Hepatocyte (in vitro differentiated cells): ENCODE data around the gene TMF1. TPM values are rescaled to one million over a fixed set of nuclear protein-coding genes. Genes with fewer than 3 reads are reported as not detected.

Experiments used
- DNase-seq: peaks from one replicate; pipeline ENCODE4 v3.0.0-alpha.2; 2016; ENCODE audit warnings: low spot score
- H2AFZ ChIP-seq: fragments of 200-600 bp; sonication (generic); 2 replicates; pipeline ENCODE4 v1.6.0; 2016; ENCODE audit warnings: antibody characterized with exemption, mild to moderate bottlenecking
- H3K27ac ChIP-seq: fragments of 200-600 bp; sonication (generic); 2 replicates; pipeline ENCODE4 v1.5.1; 2016; ENCODE audit warnings: mild to moderate bottlenecking
- H3K27me3 ChIP-seq: fragments of 200-600 bp; sonication (generic); 2 replicates; pipeline ENCODE4 v1.6.1; 2016
- H3K36me3 ChIP-seq: fragments of 200-600 bp; sonication (generic); replicated peaks from 2 replicates; pipeline ENCODE4 v1.5.1; 2016; ENCODE audit warnings: low read depth; ENCODE audit not compliant: insufficient read depth
- H3K4me1 ChIP-seq: fragments of 200-600 bp; sonication (generic); 2 replicates; pipeline ENCODE4 v1.5.1; 2016; ENCODE audit warnings: mild to moderate bottlenecking, moderate library complexity; ENCODE audit not compliant: insufficient read depth
- H3K4me2 ChIP-seq: fragments of 200-600 bp; sonication (generic); 2 replicates; pipeline ENCODE4 v1.6.0; 2016
- H3K4me3 ChIP-seq: fragments of 200-600 bp; sonication (generic); 2 replicates; pipeline ENCODE4 v1.5.1; 2016; ENCODE audit warnings: mild to moderate bottlenecking
- H3K79me2 ChIP-seq: fragments of 200-600 bp; sonication (generic); 2 replicates; pipeline ENCODE4 v1.6.0; 2017; ENCODE audit warnings: mild to moderate bottlenecking
- H3K9me2 ChIP-seq: fragments of 200-600 bp; sonication (generic); replicated peaks from 2 replicates; pipeline ENCODE4 v1.6.0; 2017; ENCODE audit warnings: mild to moderate bottlenecking; ENCODE audit not compliant: insufficient read depth
- H3K9me3 ChIP-seq: fragments of 200-600 bp; sonication (generic); 2 replicates; pipeline ENCODE4 v1.5.1; 2016; ENCODE audit warnings: low read depth, mild to moderate bottlenecking
- H4K20me1 ChIP-seq: fragments of 200-600 bp; sonication (generic); 2 replicates; pipeline ENCODE4 v1.6.0; 2016; ENCODE audit warnings: mild to moderate bottlenecking; ENCODE audit not compliant: insufficient read depth, poor library complexity, severe bottlenecking
- EZH2 ChIP-seq: fragments of 200-600 bp; sonication (generic); IDR thresholded peaks from 2 replicates; pipeline ENCODE4 v1.6.1; 2016; ENCODE audit warnings: antibody characterized with exemption, mild to moderate bottlenecking, borderline replicate concordance
- EZH2phosphoT487 ChIP-seq: fragments of 200-600 bp; sonication (generic); IDR thresholded peaks from one replicate; pipeline ENCODE4 v1.6.1; 2018; ENCODE audit warnings: antibody characterized with exemption, mild to moderate bottlenecking, low read depth, moderate library complexity; ENCODE audit not compliant: unreplicated experiment, severe bottlenecking
- WGBS: methylation state at CpG from one replicate; pipeline ENCODE4 v1.1.6; 2016; ENCODE audit warnings: low lambda C conversion rate; ENCODE audit errors: missing lambda C conversion rate; 5-methylcytosine and 5-hydroxymethylcytosine counted together
- polyA plus RNA-seq: library from polyadenylated mRNA; unstranded; fragments of >200 nt; fragmentation: Nextera tagmentation; extraction: Ambion mirVana; gene quantifications from 2 replicates; pipeline ENCODE4 v1.2.1, GENCODE V29; 2016
- total RNA-seq: library from RNA; depleted of rRNA; stranded (reverse); fragments of >200 nt; gene quantifications from 2 replicates; pipeline ENCODE4 v1.2.3, GENCODE V29; 2014
- TF ChIP-seq, protein P1 (sequence below): fragments of 200-600 bp; sonication (generic); IDR thresholded peaks from 2 replicates; pipeline ENCODE4 v1.5.1; 2016; ENCODE audit warnings: antibody characterized with exemption, mild to moderate bottlenecking; ENCODE audit not compliant: poor library complexity

TMF1 gene
- total and polyA plus RNA-seq, 2 experiments from 2014 or later: 23.8 to 39.6 TPM

DNA sequence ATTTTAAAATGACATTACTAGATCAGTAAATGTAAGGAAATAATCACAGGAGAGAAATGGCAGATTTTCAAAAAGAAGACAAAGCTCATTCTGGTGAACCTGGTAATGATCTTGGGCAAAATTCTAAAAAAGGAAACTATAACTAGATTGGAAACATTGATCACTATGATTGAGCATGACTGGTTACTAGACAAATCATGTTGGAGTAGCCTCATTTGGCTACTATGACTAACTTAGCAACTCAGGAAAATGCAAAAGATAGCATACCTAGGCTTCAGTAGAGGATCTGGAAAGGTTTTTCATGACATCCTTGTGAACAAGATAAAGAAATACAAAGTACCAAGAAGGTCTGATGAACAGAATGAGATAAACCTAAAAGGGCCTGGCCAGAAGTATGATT, 7.6 kb upstream of the TMF1 start:
- no peaks in the 10 kb centered on the region for H3K9me2 ChIP-seq
- no peaks in the 10 kb centered on the region for H3K79me2 ChIP-seq
- H3K27me3 ChIP-seq: no peaks in the 10 kb centered on the region
- no peaks in the 10 kb centered on the region for H3K4me1 ChIP-seq
- TF ChIP-seq EZH2phosphoT487: no peak
- TF ChIP-seq EZH2: no peak
- TF ChIP-seq, protein P1, sequence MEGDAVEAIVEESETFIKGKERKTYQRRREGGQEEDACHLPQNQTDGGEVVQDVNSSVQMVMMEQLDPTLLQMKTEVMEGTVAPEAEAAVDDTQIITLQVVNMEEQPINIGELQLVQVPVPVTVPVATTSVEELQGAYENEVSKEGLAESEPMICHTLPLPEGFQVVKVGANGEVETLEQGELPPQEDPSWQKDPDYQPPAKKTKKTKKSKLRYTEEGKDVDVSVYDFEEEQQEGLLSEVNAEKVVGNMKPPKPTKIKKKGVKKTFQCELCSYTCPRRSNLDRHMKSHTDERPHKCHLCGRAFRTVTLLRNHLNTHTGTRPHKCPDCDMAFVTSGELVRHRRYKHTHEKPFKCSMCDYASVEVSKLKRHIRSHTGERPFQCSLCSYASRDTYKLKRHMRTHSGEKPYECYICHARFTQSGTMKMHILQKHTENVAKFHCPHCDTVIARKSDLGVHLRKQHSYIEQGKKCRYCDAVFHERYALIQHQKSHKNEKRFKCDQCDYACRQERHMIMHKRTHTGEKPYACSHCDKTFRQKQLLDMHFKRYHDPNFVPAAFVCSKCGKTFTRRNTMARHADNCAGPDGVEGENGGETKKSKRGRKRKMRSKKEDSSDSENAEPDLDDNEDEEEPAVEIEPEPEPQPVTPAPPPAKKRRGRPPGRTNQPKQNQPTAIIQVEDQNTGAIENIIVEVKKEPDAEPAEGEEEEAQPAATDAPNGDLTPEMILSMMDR: no peak
- no peak for DNase-seq
- H3K4me3 ChIP-seq: no peak overlapping the region
- H3K4me2 ChIP-seq: no peak overlapping the region
- H2AFZ ChIP-seq: no peak overlapping the region
- no peak overlapping the region for H3K27ac ChIP-seq
- H4K20me1 ChIP-seq: no peaks in the 10 kb centered on the region
- H3K9me3 ChIP-seq: no peaks in the 10 kb centered on the region
- no peaks in the 10 kb centered on the region for H3K36me3 ChIP-seq

DNA sequence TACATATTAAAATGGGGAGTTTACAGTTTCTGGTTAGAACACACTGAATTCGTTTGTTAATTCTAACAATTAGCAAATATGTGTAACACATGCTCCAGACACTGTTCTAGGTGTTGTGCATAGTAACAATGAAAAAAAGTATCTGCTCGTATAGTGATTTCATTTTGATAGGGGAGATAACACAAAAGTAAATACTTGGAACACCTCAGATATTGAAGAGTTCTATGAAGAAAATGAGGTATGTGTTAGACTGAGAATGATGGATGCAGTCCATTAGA, 6.8 kb upstream of the TMF1 start:
- H3K4me3 ChIP-seq: no peak overlapping the region
- 99% methylated on average over 2 of the region's 2 CpGs for WGBS
- no peaks in the 10 kb centered on the region for H3K36me3 ChIP-seq
- no peak overlapping the region for H2AFZ ChIP-seq
- no peaks in the 10 kb centered on the region for H3K9me2 ChIP-seq
- no peak overlapping the region for H3K27ac ChIP-seq
- no peaks in the 10 kb centered on the region for H3K9me3 ChIP-seq
- H3K4me1 ChIP-seq: no peaks in the 10 kb centered on the region
- no peak for DNase-seq
- H3K79me2 ChIP-seq: no peaks in the 10 kb centered on the region
- H3K27me3 ChIP-seq: no peaks in the 10 kb centered on the region
- H3K4me2 ChIP-seq: no peak overlapping the region
- no peaks in the 10 kb centered on the region for H4K20me1 ChIP-seq
- TF ChIP-seq, protein P1: no peak
- TF ChIP-seq EZH2phosphoT487 (no peak), EZH2 (no peak)

DNA sequence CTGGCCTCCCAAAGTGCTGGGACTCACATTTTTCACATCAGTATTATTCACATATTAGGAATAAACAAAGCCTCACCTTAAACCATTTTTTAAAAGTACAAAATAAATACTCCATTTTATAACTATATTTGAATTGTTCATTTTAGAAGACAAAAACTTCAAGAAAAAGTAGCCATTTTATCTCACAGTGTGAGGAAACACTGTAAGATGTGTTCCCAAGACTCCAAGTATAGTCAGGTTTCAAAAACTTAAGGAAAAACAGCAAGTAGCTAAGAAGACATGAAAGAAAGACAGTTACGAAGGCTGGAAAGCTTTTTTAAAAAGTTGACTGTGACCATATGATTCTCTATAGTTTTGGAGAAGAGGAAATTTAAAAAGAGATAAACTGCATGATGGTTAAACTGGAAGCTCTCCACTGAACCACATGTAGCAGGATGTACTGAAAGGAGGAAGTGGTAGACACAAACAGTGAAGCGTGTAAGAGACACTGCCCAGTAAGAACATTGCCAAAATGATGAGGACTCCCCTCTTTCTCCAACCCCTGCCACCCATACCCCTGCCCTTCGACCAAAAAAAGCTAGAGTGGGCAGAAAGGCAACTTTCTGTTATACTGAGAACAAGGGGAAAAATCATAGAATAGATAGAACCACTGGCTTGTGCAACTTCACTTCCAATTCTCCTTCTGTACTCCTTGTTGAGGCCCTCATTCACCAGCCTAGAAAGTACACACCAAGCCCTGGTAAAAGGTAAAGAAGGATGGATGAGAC, 6.2 kb upstream of the TMF1 start:
- H4K20me1 ChIP-seq: no peaks in the 10 kb centered on the region
- TF ChIP-seq, protein P1: no peak
- no peak for TF ChIP-seq EZH2phosphoT487
- H3K9me3 ChIP-seq: no peaks in the 10 kb centered on the region
- H2AFZ ChIP-seq: no peak overlapping the region
- H3K4me3 ChIP-seq: no peak overlapping the region
- no peak for DNase-seq
- no peaks in the 10 kb centered on the region for H3K4me1 ChIP-seq
- no peak overlapping the region for H3K4me2 ChIP-seq
- no peaks in the 10 kb centered on the region for H3K27me3 ChIP-seq
- no peaks in the 10 kb centered on the region for H3K36me3 ChIP-seq
- no peaks in the 10 kb centered on the region for H3K9me2 ChIP-seq
- 95% methylated on average over 3 of the region's 3 CpGs for WGBS
- H3K79me2 ChIP-seq: no peaks in the 10 kb centered on the region
- no peak overlapping the region for H3K27ac ChIP-seq
